ENCODE data around the gene INTS11.

Gene INTS11

DNA sequence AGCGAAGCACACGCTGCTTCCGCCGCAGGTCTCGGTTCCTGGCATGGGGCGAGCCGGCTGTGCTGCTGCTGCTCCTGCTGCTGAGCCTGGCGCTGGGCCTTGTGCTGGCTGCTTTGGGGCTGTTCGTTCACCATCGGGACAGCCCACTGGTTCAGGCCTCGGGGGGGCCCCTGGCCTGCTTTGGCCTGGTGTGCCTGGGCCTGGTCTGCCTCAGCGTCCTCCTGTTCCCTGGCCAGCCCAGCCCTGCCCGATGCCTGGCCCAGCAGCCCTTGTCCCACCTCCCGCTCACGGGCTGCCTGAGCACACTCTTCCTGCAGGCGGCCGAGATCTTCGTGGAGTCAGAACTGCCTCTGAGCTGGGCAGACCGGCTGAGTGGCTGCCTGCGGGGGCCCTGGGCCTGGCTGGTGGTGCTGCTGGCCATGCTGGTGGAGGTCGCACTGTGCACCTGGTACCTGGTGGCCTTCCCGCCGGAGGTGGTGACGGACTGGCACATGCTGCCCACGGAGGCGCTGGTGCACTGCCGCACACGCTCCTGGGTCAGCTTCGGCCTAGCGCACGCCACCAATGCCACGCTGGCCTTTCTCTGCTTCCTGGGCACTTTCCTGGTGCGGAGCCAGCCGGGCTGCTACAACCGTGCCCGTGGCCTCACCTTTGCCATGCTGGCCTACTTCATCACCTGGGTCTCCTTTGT, 9.2 kb upstream of the INTS11 start:
- H3K79me2 ChIP-seq (ENCODE audit: insufficient read depth, low read depth), result no peaks in the 10 kb centered on the region
- H3K27ac ChIP-seq, result no peak overlapping the region
- H3K4me2 ChIP-seq, result no peak overlapping the region
- no peaks in the 10 kb centered on the region for H3K36me3 ChIP-seq (ENCODE audit: insufficient read depth)
- no peak overlapping the region for H3K4me3 ChIP-seq (IDR thresholded peaks at IDR 0.05; ENCODE audit: insufficient read depth, low read depth, low read length)
- no peak overlapping the region for H2AFZ ChIP-seq (ENCODE audit: low read depth)
- no peaks in the 10 kb centered on the region for H3K4me1 ChIP-seq (ENCODE audit: low read depth, poor library complexity, severe bottlenecking)
- H4K20me1 ChIP-seq (ENCODE audit: insufficient read depth), result no peaks in the 10 kb centered on the region
- TF ChIP-seq, protein P1, sequence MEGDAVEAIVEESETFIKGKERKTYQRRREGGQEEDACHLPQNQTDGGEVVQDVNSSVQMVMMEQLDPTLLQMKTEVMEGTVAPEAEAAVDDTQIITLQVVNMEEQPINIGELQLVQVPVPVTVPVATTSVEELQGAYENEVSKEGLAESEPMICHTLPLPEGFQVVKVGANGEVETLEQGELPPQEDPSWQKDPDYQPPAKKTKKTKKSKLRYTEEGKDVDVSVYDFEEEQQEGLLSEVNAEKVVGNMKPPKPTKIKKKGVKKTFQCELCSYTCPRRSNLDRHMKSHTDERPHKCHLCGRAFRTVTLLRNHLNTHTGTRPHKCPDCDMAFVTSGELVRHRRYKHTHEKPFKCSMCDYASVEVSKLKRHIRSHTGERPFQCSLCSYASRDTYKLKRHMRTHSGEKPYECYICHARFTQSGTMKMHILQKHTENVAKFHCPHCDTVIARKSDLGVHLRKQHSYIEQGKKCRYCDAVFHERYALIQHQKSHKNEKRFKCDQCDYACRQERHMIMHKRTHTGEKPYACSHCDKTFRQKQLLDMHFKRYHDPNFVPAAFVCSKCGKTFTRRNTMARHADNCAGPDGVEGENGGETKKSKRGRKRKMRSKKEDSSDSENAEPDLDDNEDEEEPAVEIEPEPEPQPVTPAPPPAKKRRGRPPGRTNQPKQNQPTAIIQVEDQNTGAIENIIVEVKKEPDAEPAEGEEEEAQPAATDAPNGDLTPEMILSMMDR (conservative IDR thresholded peaks at IDR 0.05; ENCODE audit: low read depth, low read length), result no peak
- H3K27me3 ChIP-seq (ENCODE audit: insufficient read depth, low read depth), result no peaks in the 10 kb centered on the region
- no peak overlapping the region for H3K9ac ChIP-seq

DNA sequence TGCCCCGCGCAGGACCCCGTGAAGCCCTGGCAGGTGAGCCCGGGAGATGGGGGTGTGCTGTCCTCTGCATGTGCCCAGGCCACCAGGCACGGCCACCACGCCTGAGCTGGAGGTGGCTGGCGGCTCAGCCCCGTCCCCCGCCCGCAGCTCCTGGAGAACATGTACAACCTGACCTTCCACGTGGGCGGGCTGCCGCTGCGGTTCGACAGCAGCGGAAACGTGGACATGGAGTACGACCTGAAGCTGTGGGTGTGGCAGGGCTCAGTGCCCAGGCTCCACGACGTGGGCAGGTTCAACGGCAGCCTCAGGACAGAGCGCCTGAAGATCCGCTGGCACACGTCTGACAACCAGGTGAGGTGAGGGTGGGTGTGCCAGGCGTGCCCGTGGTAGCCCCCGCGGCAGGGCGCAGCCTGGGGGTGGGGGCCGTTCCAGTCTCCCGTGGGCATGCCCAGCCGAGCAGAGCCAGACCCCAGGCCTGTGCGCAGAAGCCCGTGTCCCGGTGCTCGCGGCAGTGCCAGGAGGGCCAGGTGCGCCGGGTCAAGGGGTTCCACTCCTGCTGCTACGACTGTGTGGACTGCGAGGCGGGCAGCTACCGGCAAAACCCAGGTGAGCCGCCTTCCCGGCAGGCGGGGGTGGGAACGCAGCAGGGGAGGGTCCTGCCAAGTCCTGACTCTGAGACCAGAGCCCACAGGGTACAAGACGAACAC, 8.5 kb upstream of the INTS11 start:
- Histone ChIP-seq H3K36me3 (ENCODE audit: insufficient read depth) (no peaks in the 10 kb centered on the region), H3K79me2 (ENCODE audit: insufficient read depth, low read depth) (no peaks in the 10 kb centered on the region), H3K4me1 (ENCODE audit: low read depth, poor library complexity, severe bottlenecking) (no peaks in the 10 kb centered on the region), H3K4me2 (no peak overlapping the region), H2AFZ (ENCODE audit: low read depth) (no peak overlapping the region), H3K9ac (no peak overlapping the region), H3K27me3 (ENCODE audit: insufficient read depth, low read depth) (no peaks in the 10 kb centered on the region), H3K27ac (no peak overlapping the region), H3K4me3 (IDR thresholded peaks at IDR 0.05; ENCODE audit: insufficient read depth, low read depth, low read length) (no peak overlapping the region), H4K20me1 (ENCODE audit: insufficient read depth) (no peaks in the 10 kb centered on the region)
- TF ChIP-seq, protein P1 (conservative IDR thresholded peaks at IDR 0.05; ENCODE audit: low read depth, low read length), result no peak

DNA sequence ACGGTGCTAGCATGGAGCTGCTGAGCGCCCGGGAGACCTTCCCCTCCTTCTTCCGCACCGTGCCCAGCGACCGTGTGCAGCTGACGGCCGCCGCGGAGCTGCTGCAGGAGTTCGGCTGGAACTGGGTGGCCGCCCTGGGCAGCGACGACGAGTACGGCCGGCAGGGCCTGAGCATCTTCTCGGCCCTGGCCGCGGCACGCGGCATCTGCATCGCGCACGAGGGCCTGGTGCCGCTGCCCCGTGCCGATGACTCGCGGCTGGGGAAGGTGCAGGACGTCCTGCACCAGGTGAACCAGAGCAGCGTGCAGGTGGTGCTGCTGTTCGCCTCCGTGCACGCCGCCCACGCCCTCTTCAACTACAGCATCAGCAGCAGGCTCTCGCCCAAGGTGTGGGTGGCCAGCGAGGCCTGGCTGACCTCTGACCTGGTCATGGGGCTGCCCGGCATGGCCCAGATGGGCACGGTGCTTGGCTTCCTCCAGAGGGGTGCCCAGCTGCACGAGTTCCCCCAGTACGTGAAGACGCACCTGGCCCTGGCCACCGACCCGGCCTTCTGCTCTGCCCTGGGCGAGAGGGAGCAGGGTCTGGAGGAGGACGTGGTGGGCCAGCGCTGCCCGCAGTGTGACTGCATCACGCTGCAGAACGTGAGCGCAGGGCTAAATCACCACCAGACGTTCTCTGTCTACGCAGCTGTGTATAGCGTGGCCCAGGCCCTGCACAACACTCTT, 7.7 kb upstream of the INTS11 start:
- H3K36me3 ChIP-seq (ENCODE audit: insufficient read depth), result no peaks in the 10 kb centered on the region
- H3K27ac ChIP-seq, result no peak overlapping the region
- no peak overlapping the region for H2AFZ ChIP-seq (ENCODE audit: low read depth)
- H4K20me1 ChIP-seq (ENCODE audit: insufficient read depth), result no peaks in the 10 kb centered on the region
- H3K9ac ChIP-seq, result no peak overlapping the region
- no peaks in the 10 kb centered on the region for H3K4me1 ChIP-seq (ENCODE audit: low read depth, poor library complexity, severe bottlenecking)
- no peaks in the 10 kb centered on the region for H3K79me2 ChIP-seq (ENCODE audit: insufficient read depth, low read depth)
- H3K4me2 ChIP-seq, result no peak overlapping the region
- TF ChIP-seq, protein P1 (conservative IDR thresholded peaks at IDR 0.05; ENCODE audit: low read depth, low read length), result no peak
- H3K27me3 ChIP-seq (ENCODE audit: insufficient read depth, low read depth), result no peaks in the 10 kb centered on the region
- H3K4me3 ChIP-seq (IDR thresholded peaks at IDR 0.05; ENCODE audit: insufficient read depth, low read depth, low read length), result no peak overlapping the region

DNA sequence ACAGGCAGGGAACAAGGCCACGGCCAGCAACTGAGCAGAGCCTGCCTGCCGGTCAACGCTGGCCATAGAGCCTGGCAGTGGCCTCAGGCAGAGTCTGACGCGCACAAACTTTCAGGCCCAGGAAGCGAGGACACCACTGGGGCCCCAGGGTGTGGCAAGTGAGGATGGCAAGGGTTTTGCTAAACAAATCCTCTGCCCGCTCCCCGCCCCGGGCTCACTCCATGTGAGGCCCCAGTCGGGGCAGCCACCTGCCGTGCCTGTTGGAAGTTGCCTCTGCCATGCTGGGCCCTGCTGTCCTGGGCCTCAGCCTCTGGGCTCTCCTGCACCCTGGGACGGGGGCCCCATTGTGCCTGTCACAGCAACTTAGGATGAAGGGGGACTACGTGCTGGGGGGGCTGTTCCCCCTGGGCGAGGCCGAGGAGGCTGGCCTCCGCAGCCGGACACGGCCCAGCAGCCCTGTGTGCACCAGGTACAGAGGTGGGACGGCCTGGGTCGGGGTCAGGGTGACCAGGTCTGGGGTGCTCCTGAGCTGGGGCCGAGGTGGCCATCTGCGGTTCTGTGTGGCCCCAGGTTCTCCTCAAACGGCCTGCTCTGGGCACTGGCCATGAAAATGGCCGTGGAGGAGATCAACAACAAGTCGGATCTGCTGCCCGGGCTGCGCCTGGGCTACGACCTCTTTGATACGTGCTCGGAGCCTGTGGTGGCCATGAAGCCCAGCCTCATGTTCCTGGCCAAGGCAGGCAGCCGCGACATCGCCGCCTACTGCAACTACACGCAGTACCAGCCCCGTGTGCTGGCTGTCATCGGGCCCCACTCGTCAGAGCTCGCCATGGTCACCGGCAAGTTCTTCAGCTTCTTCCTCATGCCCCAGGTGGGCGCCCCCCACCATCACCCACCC, 6.9 kb upstream of the INTS11 start, which contains the start of gene TAS1R3:
TSS of gene TAS1R3 (plus strand) at position 213 of the 898 bp plus-strand sequence. CDS start at position 279, 66 bp downstream.
- H3K4me2 ChIP-seq, result no peak within 1 kb of the TSS

More for the DNA sequence above, 6.9 kb upstream of the INTS11 start, which contains the start of gene TAS1R3:
- no peaks in the 10 kb centered on the region for H3K36me3 ChIP-seq (ENCODE audit: insufficient read depth)
- TF ChIP-seq, protein P1 (conservative IDR thresholded peaks at IDR 0.05; ENCODE audit: low read depth, low read length), result no peak
- no peak within 1 kb of the TSS for H3K9ac ChIP-seq
- no peak within 1 kb of the TSS for H2AFZ ChIP-seq (ENCODE audit: low read depth)
- H3K4me1 ChIP-seq (ENCODE audit: low read depth, poor library complexity, severe bottlenecking), result peaks cover 3% of the 10 kb centered on the region
- H3K79me2 ChIP-seq (ENCODE audit: insufficient read depth, low read depth), result peaks cover 4% of the 10 kb centered on the region; the same call in 1 of the 2 replicates
- no peaks in the 10 kb centered on the region for H4K20me1 ChIP-seq (ENCODE audit: insufficient read depth)
- H3K27ac ChIP-seq, result no peak within 1 kb of the TSS
- no peaks in the 10 kb centered on the region for H3K27me3 ChIP-seq (ENCODE audit: insufficient read depth, low read depth)
- H3K4me3 ChIP-seq (IDR thresholded peaks at IDR 0.05; ENCODE audit: insufficient read depth, low read depth, low read length), result no peak within 1 kb of the TSS
